Measurements from ENCODE around the gene PIEZO1. TPM values are rescaled to one million over a fixed set of nuclear protein-coding genes. Genes with fewer than 3 reads are reported as not detected.
"Not testable (repeated sequence)": the region's sequence is repeated elsewhere in the genome, so short reads cannot be mapped to it uniquely, and the experiment has no call there.

Gene PIEZO1
- total RNA-seq, 1 experiment from 2014 or later: 138 TPM

DNA sequence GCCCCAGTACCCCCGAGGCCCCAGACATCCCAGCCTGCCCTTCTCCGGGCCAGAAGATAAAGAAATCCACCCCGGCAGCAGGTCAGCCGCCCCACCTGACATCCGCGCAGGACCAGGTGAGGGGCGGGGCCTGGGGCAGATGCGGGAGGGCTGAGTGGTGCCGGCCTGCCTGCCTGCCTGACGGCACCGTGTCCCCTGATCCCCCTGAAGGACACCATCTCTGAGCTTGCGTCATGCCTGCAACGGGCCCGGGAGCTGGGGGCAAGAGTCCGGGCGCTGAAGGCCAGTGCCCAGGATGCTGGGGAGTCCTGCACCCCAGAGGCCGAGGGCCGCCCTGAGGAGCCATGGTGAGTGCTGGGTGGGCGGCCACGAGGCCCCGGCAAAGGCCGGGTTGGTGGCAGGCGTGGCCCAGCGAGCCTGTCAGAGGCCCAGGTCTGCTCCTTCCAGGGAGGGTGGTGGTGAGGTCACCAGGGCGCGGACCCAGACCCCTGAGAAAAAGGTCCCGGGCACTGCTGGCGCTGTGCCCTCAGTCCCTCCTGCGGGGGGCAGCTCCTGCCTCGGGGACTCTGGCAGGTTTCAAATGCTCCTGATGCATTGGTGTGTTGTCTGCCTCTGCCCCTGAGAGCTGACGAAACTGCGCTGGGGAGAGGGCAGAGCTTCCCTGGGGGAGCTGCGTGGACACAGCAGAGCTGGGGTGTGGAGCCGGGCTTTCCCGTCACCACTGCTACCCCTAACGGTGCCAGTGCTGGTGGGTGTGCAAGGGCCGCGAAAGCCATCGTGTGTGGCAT lies 19.7 kb upstream of the PIEZO1 start:
- no peak for DNase-seq (ENCODE audit: low read depth)

DNA sequence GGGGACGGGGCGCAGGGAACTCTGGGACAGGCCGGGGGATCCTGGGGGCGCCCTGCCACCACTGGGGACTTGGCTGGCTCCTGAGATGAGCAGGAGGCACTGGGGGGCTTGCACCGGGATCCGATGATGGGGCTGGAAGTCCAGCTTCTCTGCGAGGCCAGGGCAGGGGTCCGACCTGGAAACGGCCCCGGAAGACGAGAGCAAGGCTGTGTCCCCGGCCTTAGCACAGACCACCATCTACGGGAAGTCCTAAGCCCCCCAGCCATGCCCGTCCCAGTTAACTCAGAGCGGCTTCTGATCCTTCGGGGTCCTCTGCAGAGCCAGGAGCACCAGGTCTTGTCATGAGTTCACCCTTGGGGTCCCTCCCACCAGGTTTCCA lies 19.1 kb upstream of the PIEZO1 start:
- DNase-seq (ENCODE audit: low read depth): no peak

DNA sequence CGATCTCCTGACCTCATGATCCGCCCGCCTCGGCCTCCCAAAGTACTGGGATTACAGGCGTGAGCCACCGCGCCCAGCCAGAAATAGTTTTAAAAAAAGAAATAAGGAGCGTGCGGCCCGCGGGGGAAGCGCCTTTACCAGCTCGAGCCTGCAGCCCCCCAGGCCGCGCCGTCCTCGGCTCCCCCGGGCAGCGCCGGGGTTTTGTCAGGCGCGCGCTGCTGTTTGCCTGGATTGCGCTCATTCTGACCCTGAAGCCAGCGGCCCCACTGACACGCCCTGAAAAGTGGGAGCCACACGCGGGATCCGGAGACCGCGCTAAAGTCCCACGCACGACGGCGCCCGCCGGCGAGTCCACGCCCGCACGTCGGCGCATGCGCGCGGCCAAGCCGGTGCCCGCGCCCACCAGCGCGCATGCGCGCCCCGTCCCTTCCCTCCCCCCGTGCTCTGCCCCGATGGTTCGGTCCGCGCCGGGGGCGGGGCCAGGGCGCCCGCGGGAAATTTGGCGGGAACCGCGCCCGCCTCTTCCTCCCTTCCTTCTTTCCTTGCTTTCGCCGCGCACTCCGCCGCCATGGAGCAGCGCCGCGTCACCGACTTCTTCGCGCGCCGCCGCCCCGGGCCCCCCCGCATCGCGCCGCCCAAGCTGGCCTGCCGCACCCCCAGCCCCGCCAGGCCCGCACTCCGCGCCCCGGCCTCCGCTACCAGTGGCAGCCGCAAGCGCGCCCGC lies 18.4 kb upstream of the PIEZO1 start, which contains the start of gene CDT1:
TSS of gene CDT1 (plus strand) at position 526 of the 724 bp plus-strand sequence. CDS start at position 569, 43 bp downstream.
- peak; percentile 76 for DNase-seq (ENCODE audit: low read depth)

DNA sequence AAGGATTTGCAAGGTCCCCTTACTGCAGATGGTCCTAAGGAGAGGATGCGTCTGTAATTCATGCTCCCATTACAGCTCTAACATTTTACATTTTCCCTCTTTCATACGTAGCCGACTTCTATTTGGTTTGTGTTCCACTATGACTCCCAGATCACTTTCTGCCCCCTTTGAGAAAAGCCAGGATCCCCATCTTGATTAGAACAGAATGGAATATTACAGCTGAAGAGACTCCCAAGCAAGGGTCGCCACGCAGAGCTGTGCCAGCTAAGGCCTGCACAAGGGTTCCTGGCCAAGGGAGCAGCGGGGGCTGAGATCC lies 15.2 kb upstream of the PIEZO1 start:
- DNase-seq (ENCODE audit: low read depth): no peak

DNA sequence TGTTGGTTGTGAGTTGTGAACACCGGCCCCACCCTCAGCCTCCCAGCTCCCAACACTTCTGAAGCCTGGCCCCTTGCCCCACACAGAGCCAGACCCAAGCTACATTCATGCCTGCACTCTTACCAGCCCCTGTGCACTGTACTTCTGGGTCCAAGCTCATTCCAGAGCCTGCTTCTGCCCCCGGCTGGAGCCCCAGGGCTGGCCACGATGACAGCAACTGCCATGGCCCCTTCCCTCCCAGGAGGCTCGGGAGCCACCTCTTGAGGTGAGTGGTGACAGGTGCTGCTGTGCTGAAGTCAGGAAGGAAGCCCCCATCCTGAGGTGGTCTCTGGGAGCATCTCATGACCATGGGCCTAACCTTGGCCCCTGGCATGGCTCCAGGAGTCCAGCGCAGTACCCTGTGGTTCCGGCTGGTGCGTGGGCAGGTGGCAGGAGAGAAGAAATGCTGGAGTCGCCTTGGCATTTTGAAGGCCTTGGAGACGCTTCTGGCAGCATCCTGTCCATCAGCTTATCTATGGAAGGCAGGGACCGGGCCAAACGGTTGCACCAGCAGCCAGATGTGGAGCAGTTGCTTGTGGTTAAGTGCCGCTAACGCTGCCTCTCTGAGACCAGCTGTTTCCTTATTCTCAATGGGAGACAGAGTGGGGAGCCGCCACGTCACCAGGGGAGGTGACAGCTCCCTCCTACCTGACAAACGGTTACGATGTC lies 14.7 kb upstream of the PIEZO1 start:
- no peak for DNase-seq (ENCODE audit: low read depth)

DNA sequence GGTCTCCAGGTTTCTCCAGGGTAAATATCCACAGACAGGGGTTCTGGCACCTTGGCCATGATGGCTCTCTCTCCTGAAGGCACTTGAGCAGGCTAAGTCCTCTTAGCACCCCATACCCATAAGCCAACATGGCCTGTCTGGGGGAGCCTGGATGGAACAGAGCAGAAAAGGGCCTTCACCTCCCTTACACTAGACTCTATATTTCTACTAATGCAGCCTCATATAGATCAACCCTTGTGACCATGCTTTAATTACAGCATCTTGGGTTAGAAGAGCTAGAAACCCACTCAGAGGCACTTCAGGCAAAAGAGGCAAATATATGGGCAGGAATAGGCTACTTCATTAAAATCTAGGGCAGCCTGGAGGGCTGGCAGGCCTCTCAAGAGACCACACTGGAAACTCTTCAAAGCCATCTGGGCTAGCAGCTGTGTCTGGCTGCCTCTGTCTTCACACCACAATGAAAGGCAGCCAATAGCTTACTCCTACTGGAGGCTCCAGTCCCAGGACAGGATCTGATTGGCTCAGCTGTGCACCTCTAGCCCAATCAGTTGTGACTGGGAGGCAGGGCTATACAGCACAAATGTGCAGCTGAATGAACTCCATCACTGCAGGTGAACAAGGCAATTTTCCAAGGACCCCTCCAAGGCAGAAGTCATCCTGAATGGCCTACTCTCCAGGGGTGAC lies 13.9 kb upstream of the PIEZO1 start:
- peak; percentile 41 for DNase-seq (ENCODE audit: low read depth)

DNA sequence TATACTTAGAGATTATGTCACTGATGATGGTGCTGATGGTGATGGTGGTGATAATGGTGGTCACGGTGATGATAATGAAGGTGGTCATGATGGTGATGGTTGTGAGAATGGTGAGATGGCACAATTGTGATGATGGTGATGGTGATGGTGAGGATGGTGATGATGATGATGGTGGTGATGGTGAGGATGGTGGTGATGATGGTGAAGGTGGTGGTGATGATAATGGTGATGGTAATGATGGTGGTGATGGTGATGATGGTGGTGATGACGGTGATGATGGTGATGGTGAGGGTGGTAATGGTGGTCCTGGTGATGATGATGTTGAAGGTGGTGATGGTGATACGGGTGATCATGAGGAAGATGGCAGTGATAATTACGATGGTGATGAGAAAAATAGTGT lies 13.1 kb upstream of the PIEZO1 start:
- DNase-seq (ENCODE audit: low read depth): no peak

DNA sequence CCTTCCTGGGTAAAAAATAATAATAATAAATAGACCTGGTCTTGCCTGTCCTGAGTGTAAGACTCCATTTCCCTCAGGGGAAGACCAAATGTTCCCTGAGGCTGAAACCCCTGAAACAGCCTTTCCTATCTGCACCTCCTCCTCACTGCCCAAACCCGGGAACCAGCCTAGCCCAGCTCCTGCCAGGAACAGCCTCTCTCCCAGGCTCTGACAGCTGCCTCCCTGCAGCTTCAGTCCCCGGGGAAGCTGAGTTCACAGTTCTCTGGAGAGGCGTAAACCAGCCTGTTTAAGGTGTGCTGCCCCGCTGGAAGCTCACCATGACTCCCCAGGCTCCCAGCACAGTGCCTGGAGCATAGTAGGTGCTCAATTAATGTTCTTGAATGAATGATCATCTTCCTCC lies 11.3 kb upstream of the PIEZO1 start:
- DNase-seq (ENCODE audit: low read depth): no peak

DNA sequence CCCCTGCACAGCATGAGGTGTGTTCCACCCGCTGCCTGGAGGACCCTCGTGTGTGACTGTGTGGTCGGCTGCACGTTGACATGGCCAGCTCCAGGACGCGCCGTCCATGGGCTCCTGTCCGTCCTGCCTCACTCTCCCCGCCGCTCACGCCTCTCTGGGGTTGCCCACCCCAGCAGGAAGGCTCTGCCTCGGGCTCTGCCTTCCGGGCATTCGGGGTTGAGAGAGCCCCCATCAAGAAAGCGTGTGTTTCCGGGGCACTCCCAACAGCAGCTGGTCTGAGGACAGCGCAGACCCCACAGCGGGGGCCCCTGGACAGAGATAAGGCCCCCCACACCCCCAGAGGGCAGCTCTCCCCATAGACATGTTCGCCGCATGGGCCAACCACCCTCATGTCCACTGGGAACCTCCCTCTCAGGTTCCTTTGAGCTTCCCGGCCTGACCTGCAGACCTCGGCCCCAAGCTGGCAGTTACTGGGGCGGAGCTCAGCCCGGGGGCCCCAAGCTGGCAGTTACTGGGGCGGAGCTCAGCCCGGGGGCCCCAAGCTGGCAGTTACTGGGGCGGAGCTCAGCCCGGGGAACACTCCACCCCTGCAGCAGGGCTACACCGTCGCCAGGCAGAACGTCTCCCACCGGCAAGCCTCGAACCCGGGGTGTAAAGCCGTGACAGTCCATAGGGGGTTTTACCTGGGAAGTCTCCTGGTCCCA lies 8.4 kb upstream of the PIEZO1 start:
- DNase-seq (ENCODE audit: low read depth): no peak

DNA sequence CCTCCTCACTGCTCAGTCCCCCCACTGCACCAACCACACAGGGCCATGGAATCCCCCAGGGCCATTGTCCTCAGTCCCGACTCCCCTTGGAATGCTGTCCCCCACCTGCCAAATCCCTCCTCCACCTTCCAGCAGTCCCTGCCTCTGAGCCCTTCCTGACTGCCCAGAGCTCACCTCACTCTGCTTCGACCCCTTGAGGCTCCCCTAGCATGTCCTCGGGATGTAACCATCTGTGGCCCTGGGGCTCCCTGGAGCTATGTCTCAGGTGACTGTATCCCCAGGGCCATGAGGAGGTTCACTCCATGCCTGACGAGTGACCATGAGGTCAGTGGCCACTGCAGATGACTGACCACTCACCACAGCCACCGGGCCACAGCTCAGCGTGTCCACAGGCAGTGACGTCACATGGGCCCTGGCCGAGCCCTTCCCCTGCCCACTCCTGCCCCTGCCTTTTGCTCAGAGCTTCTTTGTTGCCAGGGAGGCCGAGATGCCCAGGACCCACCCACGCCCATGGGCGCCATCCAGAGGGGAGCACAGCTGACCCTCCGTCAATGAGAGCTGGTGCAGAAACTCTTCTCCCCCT lies 7.7 kb upstream of the PIEZO1 start:
- DNase-seq (ENCODE audit: low read depth): no peak

DNA sequence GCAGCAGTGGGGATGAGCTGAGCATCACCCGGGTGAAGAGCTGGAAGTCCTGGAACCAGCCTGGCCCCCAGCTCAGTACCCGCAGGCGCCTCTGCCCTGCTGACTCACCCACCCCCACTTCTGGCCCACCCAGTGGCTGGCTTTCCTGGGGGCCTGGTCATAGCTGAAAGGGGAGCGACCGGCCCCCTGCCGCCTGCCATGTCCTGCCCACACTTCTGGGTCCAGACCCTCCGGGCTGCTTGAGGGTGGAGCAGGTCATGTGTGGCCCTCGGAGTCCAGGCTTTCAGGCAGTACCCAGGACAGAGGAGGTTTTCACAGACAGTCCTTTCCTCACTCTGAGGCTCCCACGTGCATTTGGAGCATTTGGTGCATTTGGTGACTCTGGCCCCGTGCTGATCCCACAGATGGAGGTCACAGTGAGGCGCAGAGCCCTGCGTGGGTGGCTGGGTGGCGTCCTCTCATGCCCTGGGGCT lies 7.1 kb upstream of the PIEZO1 start:
- DNase-seq (ENCODE audit: low read depth): peak; percentile 22

DNA sequence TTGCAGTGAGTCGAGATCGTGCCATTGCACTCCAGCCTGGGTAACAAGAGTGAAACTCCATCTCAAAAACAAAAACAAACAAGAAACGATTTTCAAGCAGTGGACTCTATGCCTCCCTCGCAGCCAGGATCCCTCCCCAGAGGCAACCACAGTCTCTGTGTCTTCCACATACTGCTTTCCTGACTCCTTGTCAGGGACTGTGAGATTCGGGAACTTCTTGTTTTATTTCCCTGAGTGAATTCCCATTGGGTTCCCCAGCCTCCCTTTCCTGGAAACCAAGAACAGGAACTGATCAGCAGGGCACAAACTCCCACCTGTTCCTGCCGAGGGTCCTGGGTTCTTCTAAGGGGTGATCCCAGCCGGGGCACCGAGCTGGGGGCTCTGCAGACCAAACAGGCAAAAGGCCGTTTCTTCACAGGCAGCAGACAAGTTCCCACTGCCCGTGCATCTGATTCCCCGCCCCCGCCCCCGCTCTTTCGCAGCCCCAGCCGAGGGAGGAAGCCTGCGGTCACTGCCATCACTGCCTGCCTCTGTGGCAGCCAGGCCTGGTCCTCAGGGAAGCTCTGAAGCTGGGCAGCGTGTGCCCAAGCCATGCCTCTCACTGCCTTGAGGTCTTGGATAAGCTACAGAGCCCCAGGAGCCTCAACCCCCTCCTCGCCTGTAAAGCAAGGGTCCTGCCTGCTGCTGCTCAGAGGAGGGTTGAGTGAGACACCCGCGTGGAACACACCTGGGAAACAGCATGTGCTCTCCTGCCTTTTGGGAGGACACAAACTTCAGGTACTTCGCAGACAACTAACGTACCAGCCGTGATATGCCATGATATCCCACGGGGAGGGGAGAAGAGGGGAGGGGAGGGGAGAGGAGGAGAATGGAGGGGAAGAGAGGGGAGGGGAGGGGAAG lies 5.5 kb upstream of the PIEZO1 start:
- DNase-seq (ENCODE audit: low read depth): no peak

DNA sequence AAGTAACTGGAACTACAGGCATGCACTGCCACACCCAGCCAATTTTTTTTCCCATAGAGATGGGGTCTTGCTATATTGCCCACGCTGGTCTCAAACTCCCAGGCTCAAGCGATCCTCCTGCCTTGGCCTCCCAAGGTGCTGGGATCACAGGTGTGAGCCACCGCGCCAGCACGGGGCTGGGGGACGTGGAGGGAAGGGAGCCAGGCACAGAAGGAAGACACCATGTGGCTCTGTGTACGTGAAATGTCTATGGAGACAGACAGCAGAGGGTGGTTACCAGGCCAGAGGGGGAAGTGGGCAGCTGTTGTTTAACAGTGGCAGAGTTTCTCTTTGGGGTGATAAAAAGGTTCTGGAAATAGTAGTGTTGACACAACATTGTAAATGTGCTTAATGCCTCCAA lies 4.6 kb upstream of the PIEZO1 start:
- DNase-seq (ENCODE audit: low read depth): no peak

DNA sequence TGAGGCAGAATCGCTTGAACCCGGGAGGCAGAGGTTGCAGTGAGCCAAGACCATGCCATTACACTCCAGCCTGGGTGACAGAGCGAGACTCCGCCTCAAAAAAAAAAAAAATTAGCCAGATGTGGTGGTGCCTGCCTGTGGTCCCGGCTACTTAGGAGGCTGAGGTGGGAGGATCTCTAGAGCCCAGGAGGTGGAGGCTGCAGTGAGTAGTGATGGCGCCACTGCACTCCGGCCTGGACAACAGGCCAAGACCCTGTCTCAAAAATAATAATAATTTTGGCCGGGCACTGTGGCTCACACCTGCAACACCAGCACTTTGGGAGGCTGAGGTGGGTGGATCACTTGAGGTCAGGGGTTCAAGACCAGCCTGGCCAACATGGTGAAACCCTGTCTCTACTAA lies 3.7 kb upstream of the PIEZO1 start:
- not testable (repeated sequence) for DNase-seq (ENCODE audit: low read depth)

DNA sequence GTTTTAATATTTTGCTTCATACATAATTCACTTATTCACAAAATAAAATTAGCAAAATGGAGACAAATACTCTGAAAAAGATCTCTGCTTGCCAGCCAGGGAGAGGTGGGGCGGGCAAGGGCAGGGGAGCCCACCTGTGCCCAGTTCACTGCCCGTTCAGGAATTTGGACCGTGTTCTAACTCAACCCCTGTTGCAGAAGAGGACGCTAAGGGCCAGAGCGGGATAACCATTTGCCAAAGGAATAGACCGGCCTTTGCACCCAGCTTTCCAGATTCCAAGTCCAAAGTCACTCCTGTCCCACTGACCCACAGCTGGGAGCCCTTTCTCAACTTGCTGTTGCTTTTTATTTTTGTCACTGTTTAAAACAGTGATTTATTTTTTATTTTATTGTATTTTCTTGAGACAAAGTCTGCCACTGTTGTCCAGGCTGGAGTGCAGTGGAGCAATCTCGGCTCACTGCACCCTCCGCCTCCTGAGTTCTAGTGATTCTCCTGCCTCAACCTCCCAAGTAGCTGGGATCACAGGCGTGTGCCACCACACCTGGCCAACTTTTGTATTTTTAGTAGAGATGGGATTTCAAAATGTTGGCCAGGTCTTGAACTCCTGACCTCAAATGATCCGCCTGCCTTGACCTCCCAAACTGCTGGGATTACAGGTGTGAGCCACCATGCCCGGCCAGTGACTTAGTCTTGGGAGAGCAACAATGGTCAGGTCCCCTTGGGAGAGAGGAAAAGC lies 2.7 kb upstream of the PIEZO1 start:
- no peak for DNase-seq (ENCODE audit: low read depth)

DNA sequence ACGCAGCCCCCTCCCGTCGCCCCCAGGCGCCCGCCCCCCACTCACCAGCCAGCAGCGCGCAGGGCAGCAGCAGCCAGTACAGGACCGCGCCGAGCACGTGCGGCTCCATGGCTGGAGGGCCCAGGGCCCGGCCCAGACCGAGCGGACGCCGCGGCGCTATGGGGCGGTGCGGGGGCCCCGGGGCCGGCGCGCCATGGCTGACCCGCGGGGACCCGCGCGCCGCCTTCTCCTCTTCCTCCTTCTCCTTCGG lies 239 bp downstream of the PIEZO1 start:
- DNase-seq (ENCODE audit: low read depth): no peak

DNA sequence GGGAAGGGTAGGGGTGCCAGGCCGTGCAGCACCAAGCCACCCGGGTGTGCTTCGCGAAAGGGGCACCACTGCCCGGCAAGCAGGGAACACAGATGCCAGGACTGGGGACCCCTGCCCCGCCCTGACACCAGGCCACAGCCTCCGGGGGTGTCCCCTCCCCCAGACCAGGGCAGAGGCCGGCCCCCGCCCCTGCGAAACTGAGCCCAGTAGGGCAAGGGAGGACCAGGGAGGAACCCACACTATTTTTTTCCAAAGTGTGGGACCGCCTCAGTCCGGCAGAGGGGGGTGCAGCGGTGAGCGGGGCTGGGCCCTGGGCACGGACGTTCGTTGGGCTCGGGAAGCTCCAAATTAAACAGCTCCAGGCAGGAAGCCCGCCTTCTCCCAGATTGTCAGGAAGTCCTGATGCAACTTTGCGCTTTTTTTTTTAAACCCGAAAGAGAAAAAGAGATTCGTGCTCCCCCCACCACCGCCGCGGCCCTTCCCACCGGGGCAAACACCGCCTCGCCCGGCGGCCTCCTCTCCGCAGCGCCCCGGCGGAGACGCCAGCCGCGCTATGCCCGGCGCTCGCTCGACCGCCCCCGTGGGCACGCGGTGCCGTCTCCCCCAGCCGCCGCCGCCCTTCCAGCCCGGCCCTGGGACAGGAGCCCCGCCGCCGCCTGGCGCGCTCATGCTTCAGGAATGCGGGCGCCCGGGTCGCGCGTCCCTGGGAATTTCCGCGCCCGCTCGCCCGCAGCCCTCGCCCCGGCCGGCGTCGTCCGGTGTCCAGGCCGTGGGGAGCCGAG lies 755 bp downstream of the PIEZO1 start:
- DNase-seq (ENCODE audit: low read depth): peak; percentile 79

DNA sequence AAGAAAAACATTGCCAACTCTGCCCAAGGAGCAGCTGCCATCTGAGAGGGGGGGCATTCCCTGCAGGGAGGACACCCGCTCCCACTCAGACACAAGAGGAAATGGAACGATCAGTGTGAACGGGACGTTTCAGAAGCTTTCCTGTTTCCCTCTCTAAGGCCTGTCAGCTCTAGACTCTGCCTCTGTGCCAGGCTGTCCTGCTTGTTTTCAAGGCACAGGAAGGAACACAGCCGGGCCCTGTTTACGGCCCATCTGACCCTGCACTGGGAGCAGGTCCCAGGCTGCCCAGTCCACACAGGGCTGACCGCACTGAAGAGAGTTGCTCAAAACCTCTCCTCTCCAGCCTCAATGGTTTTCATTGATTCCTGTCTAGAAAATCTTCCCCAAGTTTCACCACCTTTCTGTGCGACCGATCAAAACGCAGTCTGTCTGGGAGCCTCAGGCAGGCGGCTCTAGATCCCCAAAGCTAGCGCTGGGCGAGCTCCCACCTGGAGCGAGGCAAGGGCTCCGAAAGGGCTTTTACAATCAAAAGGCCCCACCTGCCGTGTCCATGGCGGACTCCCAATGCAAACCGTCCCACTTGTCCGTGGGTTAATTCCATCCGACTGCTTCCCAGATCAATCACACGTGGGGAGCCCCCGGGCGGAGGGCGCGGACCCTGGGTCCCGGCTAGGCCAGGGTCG lies 1.5 kb downstream of the PIEZO1 start:
- peak; percentile 65 for DNase-seq (ENCODE audit: low read depth)

All from LHCN-M2 (cell line).